Endodermal cell (in vitro differentiated cells): ENCODE measurements around the gene TSPAN16. TPM values are rescaled to one million over a fixed set of nuclear protein-coding genes. Genes with fewer than 3 reads are reported as not detected.

Experiments
- DNase-seq: peaks from one replicate; pipeline ENCODE4 v3.0.0-alpha.2; 2017
- H3K27ac ChIP-seq: 2 replicates; pipeline ENCODE4 v1.5.1; 2013; ENCODE audit warnings: mild to moderate bottlenecking, low read depth, low read length, moderate library complexity
- H3K27me3 ChIP-seq: 2 replicates; pipeline ENCODE4 v1.6.1; 2013; ENCODE audit warnings: mild to moderate bottlenecking, low read length, moderate library complexity; ENCODE audit not compliant: insufficient read depth, control insufficient read depth, poor library complexity, severe bottlenecking
- H3K36me3 ChIP-seq: 2 replicates; pipeline ENCODE4 v1.7.0; 2013; ENCODE audit warnings: mild to moderate bottlenecking, low read length, moderate library complexity; ENCODE audit not compliant: control insufficient read depth, insufficient read depth
- H3K4me1 ChIP-seq: one replicate; pipeline ENCODE4 v1.7.0; 2013; ENCODE audit warnings: low read length; ENCODE audit not compliant: control insufficient read depth, insufficient read depth
- H3K4me3 ChIP-seq: 2 replicates; pipeline ENCODE4 v1.5.1; 2013; ENCODE audit warnings: mild to moderate bottlenecking, low read length, moderate library complexity
- H3K9ac ChIP-seq: 2 replicates; pipeline ENCODE4 v1.6.1; 2013; ENCODE audit warnings: mild to moderate bottlenecking, low read length, moderate library complexity; ENCODE audit not compliant: poor library complexity, severe bottlenecking; ENCODE audit errors: extremely low read depth
- H3K9me3 ChIP-seq: 2 replicates; pipeline ENCODE4 v1.6.1; 2013; ENCODE audit warnings: mild to moderate bottlenecking, low read length, moderate library complexity; ENCODE audit not compliant: control insufficient read depth
- H3K27ac Mint-ChIP-seq: 2 replicates; pipeline ENCODE4 v1.8.0; 2020; ENCODE audit warnings: mixed read lengths
- H3K27me3 Mint-ChIP-seq: 2 replicates; pipeline ENCODE4 v1.8.0; 2021; ENCODE audit warnings: mild to moderate bottlenecking, mixed read lengths; ENCODE audit not compliant: insufficient read depth
- H3K36me3 Mint-ChIP-seq: 2 replicates; pipeline ENCODE4 v1.8.0; 2020; ENCODE audit warnings: low read depth, mixed read lengths
- H3K4me1 Mint-ChIP-seq: 2 replicates; pipeline ENCODE4 v1.8.0; 2020; ENCODE audit warnings: mixed read lengths
- H3K4me3 Mint-ChIP-seq: 2 replicates; pipeline ENCODE4 v1.8.0; 2020; ENCODE audit warnings: mild to moderate bottlenecking, moderate library complexity, mixed read lengths
- H3K9me3 Mint-ChIP-seq: 2 replicates; pipeline ENCODE4 v1.8.0; 2020; ENCODE audit warnings: mild to moderate bottlenecking, mixed read lengths
- WGBS, 2 experiments: methylation state at CpG; one replicate each; pipeline versions ENCODE4 v1.1.5 to v1.1.7; 2013; ENCODE audit warnings: missing lambda C conversion rate in 2 of 2, mixed read lengths in 1 of 2; ENCODE audit not compliant: insufficient coverage in 1 of 2, insufficient read length in 1 of 2; 5-methylcytosine and 5-hydroxymethylcytosine counted together
- total RNA-seq, 2 donors: library from RNA; stranded (reverse); fragmentation: NEBNext Ultra II Directional in 1 of 2; extraction: Animal tissue kit (Norgen Biotek cat#: 25700) in 1 of 2; gene quantifications; 2 replicates in 1 of 2; 3 replicates in 1 of 2; pipeline ENCODE4 v1.2.1, GENCODE V29; 2021
- TF ChIP-seq, protein P1 (sequence below): fragments of 200-600 bp; sonication (generic); conservative IDR thresholded peaks from 2 replicates; pipeline ENCODE4 v1.5.0; 2021; ENCODE audit warnings: antibody characterized with exemption, mild to moderate bottlenecking

TSPAN16 gene
- total RNA-seq, 2 donors from 2014 or later, result not detected

DNA sequence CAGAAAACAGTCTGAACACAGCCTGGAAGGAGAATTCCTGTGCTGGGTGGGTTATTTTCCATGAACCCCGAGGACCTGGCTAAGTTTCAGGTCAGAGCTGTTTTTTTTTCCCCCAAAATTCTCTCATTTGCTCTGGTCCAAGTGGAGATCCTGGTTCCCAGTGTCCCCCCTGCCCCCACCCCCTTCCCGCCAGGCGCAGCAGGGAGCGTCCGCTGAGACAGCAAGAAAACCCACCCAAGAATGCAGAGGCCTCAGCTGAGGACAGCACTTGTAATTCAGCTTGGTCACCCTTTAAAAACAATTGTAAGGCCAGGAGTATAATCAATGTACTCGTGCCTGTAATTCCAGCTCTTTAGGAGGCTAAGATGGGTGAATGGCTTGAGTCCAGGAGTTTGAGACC, 11.4 kb upstream of the TSPAN16 start:
- TF ChIP-seq, protein P1, sequence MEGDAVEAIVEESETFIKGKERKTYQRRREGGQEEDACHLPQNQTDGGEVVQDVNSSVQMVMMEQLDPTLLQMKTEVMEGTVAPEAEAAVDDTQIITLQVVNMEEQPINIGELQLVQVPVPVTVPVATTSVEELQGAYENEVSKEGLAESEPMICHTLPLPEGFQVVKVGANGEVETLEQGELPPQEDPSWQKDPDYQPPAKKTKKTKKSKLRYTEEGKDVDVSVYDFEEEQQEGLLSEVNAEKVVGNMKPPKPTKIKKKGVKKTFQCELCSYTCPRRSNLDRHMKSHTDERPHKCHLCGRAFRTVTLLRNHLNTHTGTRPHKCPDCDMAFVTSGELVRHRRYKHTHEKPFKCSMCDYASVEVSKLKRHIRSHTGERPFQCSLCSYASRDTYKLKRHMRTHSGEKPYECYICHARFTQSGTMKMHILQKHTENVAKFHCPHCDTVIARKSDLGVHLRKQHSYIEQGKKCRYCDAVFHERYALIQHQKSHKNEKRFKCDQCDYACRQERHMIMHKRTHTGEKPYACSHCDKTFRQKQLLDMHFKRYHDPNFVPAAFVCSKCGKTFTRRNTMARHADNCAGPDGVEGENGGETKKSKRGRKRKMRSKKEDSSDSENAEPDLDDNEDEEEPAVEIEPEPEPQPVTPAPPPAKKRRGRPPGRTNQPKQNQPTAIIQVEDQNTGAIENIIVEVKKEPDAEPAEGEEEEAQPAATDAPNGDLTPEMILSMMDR, result no peak
- peaks cover 3% of the 10 kb centered on the region for H3K9me3 Mint-ChIP-seq

DNA sequence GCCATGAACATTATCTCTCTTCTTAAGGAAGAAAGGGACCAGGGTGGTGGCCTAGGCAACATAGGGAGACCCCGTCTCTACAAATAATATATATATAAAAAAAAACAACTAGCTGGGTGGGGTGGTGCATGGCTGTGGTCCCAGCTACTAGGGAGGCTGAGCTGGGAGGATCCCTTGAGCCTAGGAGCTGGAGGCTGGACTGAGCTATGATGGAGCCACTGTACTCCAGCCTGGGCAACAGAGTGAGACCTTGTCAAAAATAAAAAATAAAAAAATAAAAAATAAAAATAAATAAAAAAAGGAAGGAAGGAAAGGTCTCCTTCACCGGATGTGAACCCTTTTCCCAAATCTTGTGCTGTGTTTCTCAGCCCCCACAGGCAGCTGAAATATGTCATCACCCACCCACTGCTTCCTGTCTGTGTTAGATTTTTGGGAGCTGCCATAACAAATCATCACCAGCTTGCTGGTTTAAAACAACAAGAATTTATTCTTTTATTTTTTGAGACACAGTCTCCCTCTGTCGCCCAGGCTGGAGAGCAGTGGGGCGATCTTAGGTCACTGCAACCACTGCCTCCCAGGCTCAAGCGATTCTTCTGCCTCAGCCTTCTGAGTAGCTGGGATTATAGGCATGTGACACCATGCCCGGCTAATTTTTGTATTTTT, 9.5 kb upstream of the TSPAN16 start:
- Mint-ChIP-seq H3K36me3 (no peaks in the 10 kb centered on the region), H3K4me1 (no peaks in the 10 kb centered on the region)

More for the DNA sequence above, 11.4 kb upstream of the TSPAN16 start:
- Mint-ChIP-seq H3K4me3 (no peak overlapping the region), H3K36me3 (no peaks in the 10 kb centered on the region), H3K27me3 (no peaks in the 10 kb centered on the region), H3K27ac (no peak overlapping the region), H3K4me1 (peaks cover 2% of the 10 kb centered on the region)
- H3K27ac ChIP-seq, result no peak overlapping the region
- H3K36me3 ChIP-seq, result no peaks in the 10 kb centered on the region
- no peaks in the 10 kb centered on the region for H3K9me3 ChIP-seq
- no peak overlapping the region for H3K4me3 ChIP-seq
- H3K9ac ChIP-seq, result no peak overlapping the region
- H3K27me3 ChIP-seq, result no peaks in the 10 kb centered on the region
- DNase-seq, result no peak
- no peaks in the 10 kb centered on the region for H3K4me1 ChIP-seq
- 85 to 87% methylated on average over 2 to 6 of the region's 6 CpGs for WGBS, 2 experiments

DNA sequence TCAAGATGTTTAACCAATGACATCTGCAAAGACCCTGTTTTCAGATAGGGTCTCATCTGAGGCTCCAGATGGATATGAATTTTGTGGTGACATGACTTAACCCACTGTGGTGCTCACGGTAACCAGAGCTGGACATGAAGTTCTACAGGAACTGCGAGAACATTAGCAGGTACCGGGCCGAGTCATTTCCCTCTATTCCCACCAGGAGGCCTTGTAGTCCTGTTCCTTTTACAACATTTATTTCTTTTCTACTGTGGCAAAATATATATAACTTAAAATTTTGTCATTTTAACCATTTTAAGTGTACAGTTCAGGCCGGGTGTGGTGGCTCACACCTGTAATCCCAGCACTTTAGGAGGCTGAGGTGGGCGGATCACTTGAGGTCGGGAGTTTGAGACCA, 7.6 kb upstream of the TSPAN16 start:
- no peaks in the 10 kb centered on the region for H3K9me3 ChIP-seq

More for the DNA sequence above, 9.5 kb upstream of the TSPAN16 start:
- Histone ChIP-seq H3K4me3 (no peak overlapping the region), H3K27ac (no peak overlapping the region), H3K36me3 (no peaks in the 10 kb centered on the region), H3K4me1 (no peaks in the 10 kb centered on the region), H3K27me3 (no peaks in the 10 kb centered on the region), H3K9me3 (no peaks in the 10 kb centered on the region), H3K9ac (no peak overlapping the region)
- Mint-ChIP-seq H3K27ac (no peak overlapping the region), H3K4me3 (no peak overlapping the region), H3K9me3 (no peaks in the 10 kb centered on the region), H3K27me3 (no peaks in the 10 kb centered on the region)
- WGBS, 2 experiments, result 91 to 93% methylated on average over 5 of the region's 6 CpGs
- TF ChIP-seq, protein P1, result no peak
- no peak for DNase-seq

More for the DNA sequence above, 7.6 kb upstream of the TSPAN16 start:
- TF ChIP-seq, protein P1, result peak; percentile 70
- no peaks in the 10 kb centered on the region for H3K36me3 ChIP-seq
- H3K4me1 Mint-ChIP-seq, result no peaks in the 10 kb centered on the region
- no peak overlapping the region for H3K9ac ChIP-seq
- H3K27ac ChIP-seq, result no peak overlapping the region
- H3K27me3 Mint-ChIP-seq, result no peaks in the 10 kb centered on the region
- 87 to 95% methylated on average over 7 of the region's 7 CpGs for WGBS, 2 experiments
- no peak for DNase-seq
- no peak overlapping the region for H3K4me3 ChIP-seq
- no peaks in the 10 kb centered on the region for H3K36me3 Mint-ChIP-seq
- no peak overlapping the region for H3K27ac Mint-ChIP-seq
- no peak overlapping the region for H3K4me3 Mint-ChIP-seq
- no peaks in the 10 kb centered on the region for H3K9me3 Mint-ChIP-seq
- H3K4me1 ChIP-seq, result no peaks in the 10 kb centered on the region
- H3K27me3 ChIP-seq, result no peaks in the 10 kb centered on the region
